IMR-90 (cell line): ENCODE measurements around the gene VPS50. TPM values are rescaled to one million over a fixed set of nuclear protein-coding genes. Genes with fewer than 3 reads are reported as not detected.
"Not testable (repeated sequence)": the region's sequence is repeated elsewhere in the genome, so short reads cannot be mapped to it uniquely, and the experiment has no call there.

Experiments
- ATAC-seq: fragments of 200-7000 bp; cut with Tn5 transposase; 2 replicates; pipeline ENCODE4 v1.9.1; 2020; ENCODE audit warnings: low read depth, mild to moderate bottlenecking, moderate library complexity
- BruUV-seq: library from RNA; stranded (reverse); fragments of 400-500 nt; replicated peaks from 2 replicates; lab custom pipeline; 2021; lab: Mats Ljungman, UMichigan
- CTCF ChIA-PET: fragments of 300-600 bp; formaldehyde crosslinking; extraction: SDS; loops from one replicate; lab custom pipeline; 2021; ENCODE audit warnings: antibody characterized with exemption; lab: Yijun Ruan, JAX
- POLR2A ChIA-PET: fragments of 300-600 bp; sonication (Branson Sonifier 250); formaldehyde crosslinking; loops from one replicate; lab custom pipeline; 2022; ENCODE audit warnings: antibody characterized with exemption; ENCODE audit not compliant: unreplicated experiment; lab: Charles Lee
- DNase-seq: peaks from one replicate; pipeline ENCODE4 v3.0.0; 2013
- H2AFZ ChIP-seq: replicated peaks from 2 replicates; pipeline ENCODE3; 2013; ENCODE audit warnings: low read length, mild to moderate bottlenecking; ENCODE audit not compliant: poor library complexity
- H2AK5ac ChIP-seq: 2 replicates; pipeline ENCODE4 v1.6.1; 2013; ENCODE audit warnings: low read depth, low read length, inconsistent platforms
- H2AK9ac ChIP-seq: replicated peaks from 2 replicates; pipeline ENCODE3; 2013; ENCODE audit warnings: mild to moderate bottlenecking, low read depth, low read length, moderate library complexity; ENCODE audit not compliant: poor library complexity
- H2BK120ac ChIP-seq: 2 replicates; pipeline ENCODE4 v1.6.1; 2013; ENCODE audit warnings: low read depth, low read length, inconsistent platforms
- H2BK15ac ChIP-seq: 3 replicates; pipeline ENCODE4 v1.6.1; 2013; ENCODE audit warnings: low read depth, low read length, inconsistent platforms
- H2BK20ac ChIP-seq: 2 replicates; pipeline ENCODE4 v1.6.1; 2013; ENCODE audit warnings: low read depth, mild to moderate bottlenecking, inconsistent platforms, low read length, moderate library complexity
- H2BK5ac ChIP-seq: 2 replicates; pipeline ENCODE4 v1.6.1; 2013; ENCODE audit warnings: mild to moderate bottlenecking, low read depth, low read length, inconsistent platforms; ENCODE audit not compliant: poor library complexity, severe bottlenecking
- H3K14ac ChIP-seq: replicated peaks from 2 replicates; pipeline ENCODE4 v1.6.1; 2013; ENCODE audit warnings: low read depth, low read length, inconsistent platforms
- H3K18ac ChIP-seq: 2 replicates; pipeline ENCODE4 v1.6.1; 2013; ENCODE audit warnings: low read depth, low read length, control low read depth
- H3K23ac ChIP-seq: 2 replicates; pipeline ENCODE4 v1.6.1; 2013; ENCODE audit warnings: low read depth, low read length, inconsistent platforms
- H3K27ac ChIP-seq: 2 replicates; pipeline ENCODE4 v1.5.1; 2013; ENCODE audit warnings: mild to moderate bottlenecking, control low read depth, low read length; ENCODE audit not compliant: insufficient read depth
- H3K27me3 ChIP-seq: 2 replicates; pipeline ENCODE4 v1.6.1; 2013; ENCODE audit warnings: low read length; ENCODE audit not compliant: control insufficient read depth, insufficient read depth
- H3K36me3 ChIP-seq: 2 replicates; pipeline ENCODE4 v1.6.1; 2013; ENCODE audit warnings: low read length, mixed read lengths; ENCODE audit not compliant: control insufficient read depth, insufficient read depth
- H3K4ac ChIP-seq: 2 replicates; pipeline ENCODE4 v1.6.1; 2013; ENCODE audit warnings: low read depth, low read length, inconsistent platforms
- H3K4me1 ChIP-seq: 2 replicates; pipeline ENCODE4 v1.6.1; 2013; ENCODE audit warnings: low read length, mixed read lengths; ENCODE audit not compliant: control insufficient read depth, insufficient read depth
- H3K4me2 ChIP-seq: 2 replicates; pipeline ENCODE4 v1.6.1; 2013; ENCODE audit warnings: low read depth, mild to moderate bottlenecking, control low read depth, low read length, moderate library complexity
- H3K4me3 ChIP-seq: 2 replicates; pipeline ENCODE4 v1.5.1; 2013; ENCODE audit warnings: low read depth, mild to moderate bottlenecking, control low read depth, low read length, moderate library complexity; ENCODE audit not compliant: insufficient read depth
- H3K56ac ChIP-seq: 2 replicates; pipeline ENCODE4 v1.6.1; 2013; ENCODE audit warnings: low read length, inconsistent platforms; ENCODE audit not compliant: insufficient read depth; ENCODE audit errors: extremely low read depth
- H3K79me1 ChIP-seq, 2 experiments: 2 replicates each; pipeline ENCODE4 v1.6.1; 2013; ENCODE audit warnings: low read length in 2 of 2, inconsistent platforms in 1 of 2, low read depth in 1 of 2
- H3K9ac ChIP-seq: 2 replicates; pipeline ENCODE4 v1.6.1; 2013; ENCODE audit warnings: low read depth, low read length, control low read depth
- H3K9me1 ChIP-seq: 2 replicates; pipeline ENCODE4 v1.6.1; 2013; ENCODE audit warnings: low read length, inconsistent platforms; ENCODE audit not compliant: insufficient read depth
- H3K9me3 ChIP-seq: 2 replicates; pipeline ENCODE4 v1.6.1; 2013; ENCODE audit warnings: low read length; ENCODE audit not compliant: control insufficient read depth, insufficient read depth
- H4K20me1 ChIP-seq: 2 replicates; pipeline ENCODE4 v1.6.1; 2013; ENCODE audit warnings: low read length, inconsistent platforms; ENCODE audit not compliant: insufficient read depth
- H4K5ac ChIP-seq: 2 replicates; pipeline ENCODE4 v1.6.1; 2013; ENCODE audit warnings: mild to moderate bottlenecking, low read depth, low read length, control low read depth
- H4K8ac ChIP-seq, 2 experiments: 2 replicates each; pipeline ENCODE4 v1.6.1; 2013; ENCODE audit warnings: low read depth in 2 of 2, low read length in 2 of 2, control low read depth in 1 of 2, inconsistent platforms in 1 of 2
- H4K91ac ChIP-seq: 2 replicates; pipeline ENCODE4 v1.6.1; 2013; ENCODE audit warnings: low read depth, low read length, inconsistent platforms; ENCODE audit not compliant: insufficient read depth
- NFE2L2 ChIP-seq: fragments of 150-350 bp; IDR thresholded peaks from 2 replicates; pipeline ENCODE4 v1.6.1; 2016; ENCODE audit warnings: low read depth, mild to moderate bottlenecking, low read length
- RAD21 ChIP-seq: IDR thresholded peaks from 2 replicates; pipeline ENCODE4 v1.6.1; 2012; ENCODE audit warnings: low read length, improper control_type of control experiment
- WGBS, 2 experiments: methylation state at CpG; one replicate each; pipeline versions ENCODE4 v1.1.5 to v1.1.7; 2013; ENCODE audit warnings: missing lambda C conversion rate in 2 of 2; ENCODE audit not compliant: insufficient read length in 1 of 2; ENCODE audit errors: extremely low coverage in 2 of 2; 5-methylcytosine and 5-hydroxymethylcytosine counted together
- dilution Hi-C: fragments of 300-500 bp; cut with HindIII; formaldehyde crosslinking; loops from one replicate; pipeline ENCODE4 v1.14.3; 2018; ENCODE audit warnings: low sequenced_read_pairs; ENCODE audit not compliant: unreplicated experiment
- in situ Hi-C: fragments of 300-500 bp; cut with MboI; formaldehyde crosslinking; loops from 3 replicates; pipeline ENCODE4 v1.14.3; 2019; ENCODE audit warnings: low sequenced_read_pairs, inconsistent platforms, mixed read lengths
- intact Hi-C: fragments of 100-400 bp; cut with micrococcal nuclease; formaldehyde crosslinking; loops from 2 replicates; pipeline ENCODE4 v1.10.0; 2022
- polyA plus RNA-seq, 3 experiments: library from polyadenylated mRNA; depleted of rRNA; stranded (reverse); fragments of >200 nt; gene quantifications; 2 replicates each; pipeline ENCODE4 v1.2.3, GENCODE V29; 2012; ENCODE audit warnings: low replicate concordance in 1 of 3
- total RNA-seq: library from RNA; depleted of rRNA; stranded (reverse); fragments of >200 nt; gene quantifications from 2 replicates; pipeline ENCODE4 v1.2.3, GENCODE V29; 2012

Gene VPS50
- total and polyA plus RNA-seq, 2 of the 4 experiments (the other 2 are of a cell fraction), result 7.1 to 22.0 TPM

GRCh38 chr7:93320887-93321286, 88.7 kb downstream of the VPS50 start:
- in situ Hi-C loops, result no loop called here
- CTCF ChIA-PET, result no interaction called here

GRCh38 chr7:93326291-93326690, 94.1 kb downstream of the VPS50 start:
- H3K27me3 ChIP-seq, H3K4me2 ChIP-seq, H3K36me3 ChIP-seq, H2AFZ ChIP-seq, POLR2A ChIA-PET, H2AK9ac ChIP-seq, H2BK120ac ChIP-seq, dilution Hi-C loops, H3K4me1 ChIP-seq, ATAC-seq, in situ Hi-C loops, H3K4me3 ChIP-seq, H3K56ac ChIP-seq, H3K27ac ChIP-seq, H3K9me1 ChIP-seq, H3K79me1 ChIP-seq, H3K9ac ChIP-seq, H3K23ac ChIP-seq, BruUV-seq, H4K8ac ChIP-seq, H3K14ac ChIP-seq, H3K9me3 ChIP-seq, H4K20me1 ChIP-seq, H2AK5ac ChIP-seq, H2BK15ac ChIP-seq, H4K91ac ChIP-seq, H2BK20ac ChIP-seq, H3K4ac ChIP-seq, H4K5ac ChIP-seq, DNase-seq, intact Hi-C loops: not testable (repeated sequence)
- H3K18ac ChIP-seq, result peak overlapping the region; percentile 78; the same call in 1 of the 2 replicates
- CTCF ChIA-PET, result interaction anchor here (0.5 to 0.6 kb wide), 2 partner anchors 100 to 231 kb away, joined by 3 to 5 read pairs; partner anchors contain the start of gene HEPACAM2
- no CpG with 5 or more reads among the region's 2 CpGs for WGBS, 2 experiments
- peak overlapping the region; percentile 93 for H2BK5ac ChIP-seq

More at GRCh38 chr7:93320887-93321286, 88.7 kb downstream of the VPS50 start:
- no peak overlapping the region for H3K27ac ChIP-seq
- no peak overlapping the region for H2AFZ ChIP-seq
- H2AK9ac ChIP-seq, result no peak overlapping the region
- no CpG with 5 or more reads among the region's 4 CpGs for WGBS, 2 experiments
- no peak overlapping the region for H3K23ac ChIP-seq
- DNase-seq, result no peak
- intact Hi-C loops, result no loop called here
- POLR2A ChIA-PET, result no interaction called here
- no peak overlapping the region for H3K18ac ChIP-seq
- H3K56ac ChIP-seq, result no peak overlapping the region
- H2BK20ac ChIP-seq, result no peak overlapping the region; the same call in 1 of the 2 replicates
- no peak overlapping the region for H2BK15ac ChIP-seq
- no peak overlapping the region for H2AK5ac ChIP-seq
- no peak overlapping the region for H2BK120ac ChIP-seq
- H3K14ac ChIP-seq, result no peak overlapping the region; the same call in 1 of the 2 replicates
- dilution Hi-C loops, result no loop called here
- H3K9ac ChIP-seq, result no peak overlapping the region
- no peaks in the 10 kb centered on the region for H3K79me1 ChIP-seq
- no TSS peak for BruUV-seq
- no peaks in the 10 kb centered on the region for H3K36me3 ChIP-seq
- H3K4me3 ChIP-seq, result no peak overlapping the region
- H4K91ac ChIP-seq, result no peak overlapping the region
- no peaks in the 10 kb centered on the region for H4K20me1 ChIP-seq
- no peak overlapping the region for H4K5ac ChIP-seq
- no peak overlapping the region for H3K4me2 ChIP-seq
- H4K8ac ChIP-seq, result no peak overlapping the region
- H3K27me3 ChIP-seq, result no peaks in the 10 kb centered on the region
- H3K4ac ChIP-seq, result no peak overlapping the region
- H2BK5ac ChIP-seq, result no peak overlapping the region
- H3K9me3 ChIP-seq, result no peaks in the 10 kb centered on the region
- H3K4me1 ChIP-seq, result no peaks in the 10 kb centered on the region; the same call in 1 of the 2 replicates
- TF ChIP-seq RAD21 (no peak), NFE2L2 (no peak)
- no peak for ATAC-seq
- no peaks in the 10 kb centered on the region for H3K9me1 ChIP-seq
